T-helper 9 cell (primary cell): ENCODE data around the gene HIP1.
"Not testable (repeated sequence)": the region's sequence is repeated elsewhere in the genome, so short reads cannot be mapped to it uniquely, and the experiment has no call there.

Source experiments
- DNase-seq: peaks from one replicate; pipeline ENCODE4 v3.0.0-alpha.2; 2020

Gene HIP1

DNA sequence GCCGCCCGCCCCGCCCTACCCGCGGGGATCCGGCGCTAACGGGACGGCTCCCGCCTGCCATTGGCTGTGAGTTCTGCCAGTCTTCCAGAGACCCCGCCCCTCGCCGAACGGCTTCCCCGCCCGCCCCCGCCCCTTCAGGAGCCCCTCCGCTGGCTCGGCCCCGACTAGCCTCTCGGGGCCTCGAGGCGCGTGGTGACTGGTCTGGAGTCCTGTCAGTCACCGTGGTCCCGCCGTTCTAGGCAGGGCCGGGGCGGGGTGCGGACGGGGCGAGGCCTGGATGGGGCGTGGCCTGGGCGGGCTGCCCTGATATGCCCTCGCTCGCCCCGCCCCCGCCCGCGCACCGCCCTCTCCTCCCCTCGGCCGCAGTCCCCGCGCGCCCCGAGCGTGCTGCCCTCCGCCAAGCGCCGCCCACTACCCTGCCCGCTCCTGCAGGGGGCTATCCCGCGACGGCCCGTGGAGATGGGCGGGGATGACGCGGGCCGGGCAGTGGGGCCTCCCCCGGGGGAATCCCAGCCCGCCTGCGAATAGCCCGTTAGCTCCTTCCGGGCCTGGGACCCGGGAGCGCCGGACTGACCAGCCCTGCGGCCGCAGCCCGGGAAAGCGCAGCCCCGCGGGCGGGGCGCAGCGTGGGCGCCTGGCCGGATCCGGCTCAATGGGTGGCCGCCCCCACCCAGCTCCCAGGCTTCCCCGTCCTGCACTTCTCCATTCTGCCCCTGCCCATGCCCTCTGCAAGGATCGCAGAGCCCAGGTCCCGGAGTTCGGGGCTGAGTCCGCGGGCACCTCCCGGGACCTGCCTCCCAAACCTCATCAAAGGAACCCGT, 444 bp upstream of the HIP1 start:
- peak; percentile 100 for DNase-seq

DNA sequence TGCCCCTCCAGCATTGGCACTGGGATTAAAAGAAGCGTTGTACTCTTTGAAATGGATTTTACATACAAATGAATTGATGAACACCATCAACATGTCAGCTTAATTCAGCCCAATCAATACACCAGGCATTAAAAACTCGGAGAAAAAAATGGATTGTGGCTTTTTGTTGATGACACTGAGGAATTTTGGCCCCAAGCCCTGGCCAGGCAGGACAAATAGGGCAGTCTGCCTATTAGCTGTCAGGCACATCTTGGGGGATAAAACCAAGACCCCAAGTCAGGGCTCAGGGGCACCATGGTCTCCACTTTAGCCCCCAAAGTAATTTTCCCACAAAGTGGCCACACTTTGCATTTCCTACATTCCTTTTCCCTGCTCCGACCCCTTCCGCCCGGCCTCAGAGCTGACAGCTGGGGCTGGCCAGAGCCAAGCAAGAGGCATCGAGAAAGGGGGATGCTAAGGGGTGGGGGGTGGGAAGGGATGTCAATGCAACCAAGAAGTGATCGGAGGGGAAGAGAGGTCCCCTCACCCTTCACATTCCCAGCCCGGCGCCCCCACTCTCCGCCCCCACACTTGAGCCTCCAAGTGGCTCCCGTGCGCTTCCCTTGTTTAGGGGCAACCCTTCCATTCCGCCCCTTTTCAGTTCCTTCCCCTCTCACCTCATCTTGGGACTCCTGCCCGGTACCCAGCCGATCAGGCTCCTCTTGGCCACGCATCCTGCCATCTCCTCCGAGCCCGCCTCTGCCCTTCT, 711 bp downstream of the HIP1 start:
- peak; percentile 16 for DNase-seq

DNA sequence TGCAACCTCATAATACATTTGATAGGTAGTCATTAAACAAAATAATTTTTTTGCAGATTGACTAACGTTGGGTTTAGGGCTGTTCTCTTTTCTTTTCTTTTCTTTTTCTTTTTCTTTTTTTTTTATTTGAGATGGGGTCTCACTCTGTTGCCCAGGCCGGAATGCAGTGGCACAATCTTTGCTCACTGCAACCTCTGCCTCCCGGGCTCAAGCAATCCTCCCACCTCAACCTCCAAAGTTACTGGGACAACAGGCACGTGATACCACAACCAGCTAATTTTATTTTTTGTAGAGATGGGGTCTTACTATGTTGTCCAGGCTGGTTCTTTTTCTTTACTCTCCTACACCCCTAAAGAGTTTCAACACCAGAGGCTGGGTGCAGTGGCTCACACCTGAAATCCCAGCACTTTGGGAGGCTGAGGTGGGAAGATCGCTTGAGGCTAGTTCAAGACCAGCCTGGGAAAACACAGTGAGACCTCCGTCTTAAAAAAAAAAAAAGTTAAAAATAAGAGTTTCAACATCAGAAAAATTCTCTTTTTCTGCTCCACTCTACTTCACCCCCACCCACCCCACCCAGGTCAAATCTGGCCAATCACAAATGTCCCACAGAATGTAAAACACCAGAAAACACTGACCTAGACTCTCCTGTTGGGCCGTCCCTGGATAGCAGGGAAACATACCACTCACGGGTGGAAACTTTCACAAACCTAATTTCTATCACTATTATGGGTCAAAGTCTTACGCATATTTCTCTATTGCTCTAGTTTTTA, 3.0 kb downstream of the HIP1 start:
- no peak for DNase-seq

DNA sequence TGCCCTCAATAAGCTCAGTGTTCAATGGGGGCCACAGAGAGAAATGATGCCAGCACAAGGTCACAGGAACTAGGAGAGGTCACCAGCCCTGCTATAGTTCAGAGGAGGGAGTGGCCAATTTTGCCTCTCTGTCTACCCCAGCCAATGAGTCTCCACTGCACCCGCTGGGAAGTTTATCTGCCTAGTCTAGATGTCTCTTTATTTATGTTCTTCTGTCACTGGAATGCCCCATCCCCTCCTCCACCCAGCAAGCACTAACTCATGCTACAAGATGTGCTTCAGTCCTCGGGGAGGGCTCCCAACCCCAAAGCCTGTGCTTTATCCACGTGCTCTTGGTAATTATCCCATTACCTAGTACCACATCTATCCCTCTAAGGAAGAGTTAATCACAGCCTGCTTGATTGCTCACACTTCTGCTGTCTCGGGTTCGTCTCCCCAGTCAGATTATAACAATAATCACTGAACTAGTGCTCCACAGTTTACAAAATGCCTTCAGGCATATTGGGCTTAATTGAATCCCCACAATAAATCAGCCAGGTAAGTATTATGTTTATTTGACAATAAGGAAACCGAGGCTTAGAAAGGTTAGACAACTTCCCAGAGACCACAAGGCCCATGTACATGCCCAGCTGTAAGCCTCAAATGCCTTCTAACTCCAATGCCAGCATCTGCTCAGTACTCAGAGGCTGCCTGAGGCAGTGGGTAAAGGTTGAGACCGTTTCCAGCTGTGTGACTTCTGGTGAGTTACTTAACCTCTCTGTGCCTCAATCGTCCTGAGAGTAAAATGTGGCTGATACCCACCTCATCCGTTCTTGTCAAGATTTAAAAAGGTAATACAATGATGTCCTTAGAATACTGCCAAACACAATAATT, 3.9 kb downstream of the HIP1 start:
- no peak for DNase-seq

DNA sequence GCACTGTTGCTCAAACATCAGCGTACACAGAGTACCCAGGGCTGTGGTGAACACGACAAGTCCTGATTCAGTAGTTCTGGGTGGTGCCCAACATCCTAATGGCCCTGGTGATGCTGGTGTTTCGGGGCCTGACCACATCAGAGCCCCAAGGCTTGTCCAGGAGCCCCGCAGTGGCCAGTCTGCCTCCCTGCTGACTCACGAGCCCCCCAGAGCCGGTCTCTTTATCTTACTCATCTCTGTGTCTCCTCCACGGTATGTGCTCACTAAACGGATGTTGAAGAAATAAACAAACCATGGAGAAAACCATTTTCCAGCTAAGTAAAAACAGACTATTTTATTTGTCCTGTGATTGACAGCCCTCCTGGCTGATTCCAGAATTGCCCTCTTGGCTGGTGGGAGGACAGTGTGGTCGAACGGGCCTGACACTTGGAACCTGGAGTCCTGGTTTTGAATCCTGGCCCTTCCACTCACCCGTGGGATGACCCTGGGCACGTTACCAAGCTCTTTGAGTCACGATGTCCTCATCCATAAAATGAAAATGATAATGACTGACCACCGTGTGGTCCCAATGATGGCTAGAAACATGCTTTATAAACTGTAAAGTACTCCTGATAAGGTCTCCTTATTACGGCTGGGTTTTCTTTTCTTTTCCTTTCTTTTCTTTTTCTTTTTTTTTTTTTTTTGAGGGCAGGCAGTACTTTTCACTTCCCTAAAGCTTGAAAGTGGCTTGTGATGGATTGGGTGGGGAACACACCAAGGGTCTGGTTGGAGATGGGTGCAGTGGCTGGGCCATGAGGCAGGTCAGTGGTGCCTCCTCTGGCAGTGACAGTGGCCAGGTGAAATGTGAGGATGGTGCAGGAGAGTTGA, 5.7 kb downstream of the HIP1 start:
- DNase-seq = no peak

DNA sequence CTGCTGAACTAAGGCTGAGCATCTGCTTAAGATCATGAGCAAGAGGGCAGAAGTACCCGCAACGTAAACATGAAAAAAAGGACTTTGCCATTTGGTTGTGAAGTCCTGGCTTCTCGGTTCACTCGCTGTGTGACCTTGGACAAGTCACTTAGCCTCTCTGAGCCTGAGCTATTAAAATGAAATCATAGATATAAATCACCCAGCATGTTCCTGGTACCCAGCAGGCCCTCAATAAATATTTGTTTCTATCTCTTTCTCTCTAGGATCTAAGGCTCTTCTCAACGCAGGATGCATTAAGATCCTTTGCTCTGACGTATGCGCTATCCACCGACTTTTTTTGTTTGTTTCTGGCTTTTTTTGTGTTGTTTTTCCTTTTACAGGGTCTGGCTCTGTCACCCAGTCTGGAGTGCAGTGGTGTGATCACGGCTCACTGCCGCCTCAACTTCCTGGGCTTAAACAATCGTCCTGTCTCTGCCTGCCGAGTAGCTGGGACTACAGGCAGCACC, 6.7 kb downstream of the HIP1 start:
- no peak for DNase-seq

DNA sequence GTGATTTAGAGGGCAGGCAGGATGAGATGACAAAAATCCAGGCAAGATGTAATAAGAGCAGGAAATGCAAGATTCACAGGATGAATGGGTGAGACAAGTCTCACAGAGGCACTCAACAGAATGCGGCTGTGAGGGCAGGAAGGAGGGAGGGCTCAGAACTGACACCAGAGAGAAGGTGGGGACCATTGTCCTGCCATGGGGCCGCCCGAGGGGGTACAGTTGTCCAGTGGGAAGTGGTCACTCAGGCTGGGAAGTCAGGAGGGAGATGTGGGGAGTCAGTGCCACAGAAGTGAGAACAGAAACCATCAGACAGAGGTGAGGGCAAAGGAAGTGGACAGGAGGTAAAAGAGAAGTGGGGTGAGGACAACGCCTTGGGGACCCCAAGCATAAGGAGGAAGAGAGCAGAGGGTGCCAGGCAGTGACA, 8.9 kb downstream of the HIP1 start:
- DNase-seq = no peak

DNA sequence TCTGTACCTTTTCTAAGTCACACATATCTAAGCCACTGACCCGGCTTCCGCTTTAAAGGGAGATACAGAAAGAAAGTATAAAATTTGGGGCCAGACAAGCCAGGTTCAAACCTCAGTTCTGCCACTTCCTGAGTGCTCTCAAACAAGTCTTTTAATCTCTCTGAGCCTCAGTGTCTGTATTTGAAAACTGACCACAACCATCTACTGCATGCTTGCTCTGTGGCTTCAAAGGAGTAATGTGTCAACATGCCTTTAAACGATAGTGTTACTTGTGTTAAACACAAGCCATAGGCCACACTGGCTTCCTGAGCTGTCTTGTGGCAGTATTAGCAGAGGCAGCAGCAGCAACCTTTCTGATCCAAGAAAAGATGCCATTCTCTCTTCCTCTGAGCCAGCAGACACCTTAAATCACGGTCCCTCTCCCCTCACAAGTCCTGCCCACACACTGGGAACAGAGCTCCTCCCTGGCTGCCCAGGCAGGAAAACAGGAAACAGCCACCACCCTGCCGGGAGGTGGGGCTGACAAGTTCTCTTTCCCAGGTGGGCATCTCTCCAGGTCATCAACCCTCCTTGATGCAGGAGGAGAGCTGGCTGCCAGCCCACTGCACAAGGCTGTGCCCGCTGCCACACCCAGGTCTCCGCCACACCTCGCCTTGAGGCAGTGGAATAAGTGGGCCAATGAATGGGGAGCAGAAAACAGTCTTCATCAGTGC, 10.7 kb downstream of the HIP1 start:
- peak; percentile 25 for DNase-seq

DNA sequence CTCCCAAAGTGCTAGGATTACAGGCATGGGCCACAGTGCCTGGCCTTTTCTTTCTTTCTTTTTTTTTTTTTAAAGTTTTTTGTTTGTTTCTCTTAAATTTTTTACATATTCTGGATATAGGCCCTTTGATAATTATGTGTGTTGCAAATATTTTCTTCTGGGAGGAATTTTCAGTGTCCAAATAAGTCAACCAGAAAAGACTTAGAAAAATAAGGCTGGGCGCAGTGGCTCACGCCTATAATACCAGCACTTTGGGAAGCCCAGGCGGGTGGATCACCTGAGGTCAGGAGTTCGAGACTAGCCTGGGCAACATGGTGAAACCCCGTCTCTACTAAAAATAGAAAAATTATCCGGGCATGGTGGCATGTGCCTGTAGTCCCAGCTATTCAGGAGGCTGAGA, 11.4 kb downstream of the HIP1 start:
- not testable (repeated sequence) for DNase-seq

DNA sequence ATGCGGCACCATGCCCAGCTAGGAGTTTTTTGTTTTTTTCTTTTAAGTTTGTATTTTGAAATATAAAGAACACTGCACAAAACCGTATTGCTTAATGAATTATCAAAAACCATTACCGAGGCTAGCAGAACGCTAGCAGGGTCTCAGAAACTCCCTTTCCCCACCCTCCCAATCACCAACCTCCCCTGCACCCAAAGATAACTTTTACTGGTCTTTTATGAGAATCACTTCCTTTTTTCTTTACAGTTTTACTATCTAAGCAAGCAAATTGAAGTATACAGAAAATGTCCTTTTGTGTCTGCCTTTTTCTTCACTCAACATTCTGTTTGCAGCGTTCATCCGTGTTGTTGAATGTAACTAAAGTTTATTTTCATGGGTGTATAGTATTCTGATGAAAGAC, 13.4 kb downstream of the HIP1 start:
- no peak for DNase-seq

DNA sequence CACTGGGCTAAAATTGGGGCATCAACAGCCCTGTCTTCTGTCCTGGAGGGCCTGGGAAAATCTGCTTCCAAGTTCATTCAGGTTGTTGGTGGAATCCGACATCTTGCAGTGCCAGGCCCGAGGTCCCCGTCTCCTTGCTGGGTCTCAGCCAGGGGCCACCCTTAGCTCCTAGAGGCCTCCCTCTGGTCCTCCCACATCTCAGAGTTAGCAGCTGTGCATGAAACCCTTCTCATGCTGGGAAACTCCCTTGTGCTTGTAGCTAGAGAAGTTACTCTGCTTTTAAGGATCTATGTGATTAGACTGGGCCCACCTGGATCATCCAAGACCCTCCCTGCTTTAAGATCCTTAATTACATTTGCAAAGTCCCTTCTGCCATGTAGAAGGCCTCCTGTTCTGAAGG, 15.3 kb downstream of the HIP1 start:
- DNase-seq = no peak

DNA sequence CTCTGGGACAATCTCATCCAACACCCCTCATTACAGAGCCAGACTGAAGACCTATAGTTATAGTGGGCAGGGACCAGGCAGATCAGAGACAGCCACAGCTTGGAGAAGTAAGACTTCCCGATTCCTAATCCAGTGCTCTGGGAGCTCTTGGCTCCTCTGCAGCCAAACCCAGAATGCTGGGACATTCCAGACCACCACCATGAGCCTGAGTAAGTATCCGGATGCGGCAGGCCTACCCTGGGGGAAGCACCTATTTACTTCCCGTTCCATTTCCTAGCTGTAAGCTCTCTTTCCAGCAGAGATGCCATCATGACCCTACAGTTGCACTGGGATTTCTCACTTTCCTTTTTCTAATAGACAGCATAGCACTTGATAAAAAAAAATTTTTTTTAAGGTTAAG, 16.4 kb downstream of the HIP1 start:
- DNase-seq = no peak

DNA sequence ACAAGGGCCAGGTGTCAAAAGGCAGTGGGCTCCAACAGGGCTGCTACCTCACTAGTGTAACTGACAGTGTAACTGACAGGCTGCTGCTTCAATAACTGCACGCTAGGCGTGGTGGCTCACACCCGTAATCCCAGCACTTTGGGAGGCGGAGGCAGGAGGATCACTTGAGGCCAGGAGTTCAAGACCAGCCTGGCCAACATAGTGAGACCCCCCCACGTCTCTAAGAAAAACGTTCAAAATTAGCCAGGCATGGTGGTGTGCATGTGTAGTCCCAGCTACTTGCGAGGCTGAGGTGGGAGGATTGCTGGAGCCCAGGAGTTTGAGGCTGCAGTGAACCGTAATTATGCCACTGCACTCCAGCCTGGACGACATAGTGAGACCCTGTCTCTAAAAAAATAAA, 16.8 kb downstream of the HIP1 start:
- not testable (repeated sequence) for DNase-seq

DNA sequence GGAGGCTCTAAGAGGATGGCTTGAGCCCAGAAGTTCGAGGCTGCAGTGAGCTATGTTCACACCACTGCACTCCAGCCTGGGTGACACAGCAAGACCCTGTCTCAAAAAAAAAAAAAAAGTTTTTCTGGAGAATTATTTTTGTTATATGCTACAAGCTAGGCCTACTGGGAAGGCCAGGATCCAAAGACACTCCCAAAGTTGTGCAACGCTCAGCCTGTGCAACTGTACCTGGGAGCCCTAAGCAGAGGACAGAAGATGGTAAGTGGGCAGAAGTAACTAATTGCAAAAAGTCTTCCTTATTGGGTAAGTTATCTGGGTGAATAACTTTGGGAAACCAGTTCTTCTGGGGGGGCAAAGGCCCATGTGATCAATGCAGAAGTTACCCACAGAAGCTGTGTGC, 17.3 kb downstream of the HIP1 start:
- no peak for DNase-seq

DNA sequence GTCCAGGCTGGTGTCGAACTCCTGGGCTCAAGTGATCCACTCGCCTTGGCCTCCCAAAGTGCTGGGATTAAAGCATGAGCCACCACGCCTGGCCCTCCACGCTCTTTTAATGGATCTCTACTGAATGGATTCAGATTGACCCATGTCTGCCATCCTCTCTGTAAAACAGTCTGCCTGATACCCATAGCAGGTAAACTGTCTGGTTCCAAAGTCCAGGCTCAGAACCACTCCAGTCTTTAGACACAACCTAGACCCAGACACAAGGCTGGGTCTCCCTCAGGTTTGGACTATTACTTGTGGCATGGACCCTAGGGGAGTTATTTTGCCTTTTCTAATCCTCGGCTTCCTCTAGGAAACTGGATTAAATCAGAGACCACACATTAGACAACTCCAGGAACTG, 19.1 kb downstream of the HIP1 start:
- DNase-seq = no peak

DNA sequence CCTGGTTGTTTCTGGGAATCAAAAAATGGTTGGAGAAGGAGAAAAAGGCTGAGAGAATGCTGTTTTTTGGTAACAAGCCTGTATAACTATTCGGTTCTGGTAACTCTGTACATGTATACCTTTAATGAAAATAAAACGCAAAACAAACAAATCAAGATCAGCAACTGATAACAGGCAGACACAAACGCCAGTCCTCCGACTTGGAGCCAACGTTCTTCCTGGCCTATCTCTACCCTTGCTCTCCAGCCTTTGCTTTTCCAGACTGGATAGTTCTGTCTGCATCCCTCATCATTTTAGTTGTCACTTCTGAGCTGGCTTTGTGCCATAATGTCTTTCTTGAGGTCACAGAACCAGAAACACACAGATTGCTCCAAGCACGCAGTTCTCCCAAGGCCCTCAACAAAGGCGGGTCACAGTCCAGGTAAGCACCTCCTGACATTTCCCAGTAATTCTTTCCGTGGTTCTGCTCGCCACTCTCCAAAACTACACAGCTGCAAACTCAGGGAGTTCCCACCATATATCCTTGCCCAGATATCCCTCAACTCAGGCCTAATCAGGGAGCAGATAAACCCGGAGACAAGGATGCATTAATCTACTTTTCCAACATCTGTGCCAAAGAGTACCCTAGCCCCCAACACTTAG, 20.2 kb downstream of the HIP1 start:
- no peak for DNase-seq

DNA sequence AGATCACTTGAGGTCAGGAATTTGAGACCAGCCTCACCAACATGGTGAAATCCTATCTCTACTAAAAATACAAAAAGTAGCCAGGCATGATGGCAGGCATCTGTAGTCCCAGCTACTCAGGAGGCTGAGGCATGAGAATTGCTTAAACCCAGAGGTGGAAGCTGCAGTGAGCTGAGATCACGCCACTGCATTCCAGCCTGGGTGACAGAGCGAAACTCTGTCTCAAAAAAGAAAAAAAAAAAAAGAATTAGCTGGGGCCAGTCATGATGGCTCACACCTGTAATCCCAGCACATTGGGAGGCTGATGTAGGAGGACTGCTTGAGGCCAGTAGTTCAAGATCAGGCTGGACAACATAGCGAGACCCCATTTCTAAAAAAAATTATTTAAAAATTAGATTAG, 21.0 kb downstream of the HIP1 start:
- DNase-seq = not testable (repeated sequence)

DNA sequence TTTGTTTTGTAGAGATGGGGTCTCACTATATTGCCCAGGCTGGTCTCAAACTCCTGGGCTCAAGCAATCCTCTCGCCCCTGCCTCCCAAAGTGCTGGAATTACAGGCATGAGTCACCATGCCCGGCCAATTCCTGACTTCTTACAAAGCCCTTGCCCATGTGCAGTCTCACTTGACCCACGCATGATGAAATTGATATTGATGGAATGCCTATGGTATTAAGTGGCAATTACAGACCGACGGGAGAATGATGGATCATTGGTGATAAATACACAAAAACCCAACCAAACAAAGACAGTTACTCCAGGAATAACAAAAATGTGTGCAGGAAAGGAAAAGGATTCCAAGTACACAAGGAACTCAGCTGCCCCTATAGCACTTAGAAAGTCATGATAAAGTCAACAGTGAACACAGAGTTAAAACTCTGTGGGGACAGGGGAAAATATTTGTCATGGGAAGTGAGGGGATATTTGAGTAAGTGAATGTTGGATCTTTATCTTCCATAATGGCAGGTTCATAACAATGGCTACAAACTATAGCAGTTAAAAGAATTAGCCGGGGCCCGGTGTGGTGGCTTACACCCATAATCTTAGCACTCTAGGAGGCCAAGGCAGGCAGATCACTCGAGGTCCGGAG, 21.6 kb downstream of the HIP1 start:
- no peak for DNase-seq

DNA sequence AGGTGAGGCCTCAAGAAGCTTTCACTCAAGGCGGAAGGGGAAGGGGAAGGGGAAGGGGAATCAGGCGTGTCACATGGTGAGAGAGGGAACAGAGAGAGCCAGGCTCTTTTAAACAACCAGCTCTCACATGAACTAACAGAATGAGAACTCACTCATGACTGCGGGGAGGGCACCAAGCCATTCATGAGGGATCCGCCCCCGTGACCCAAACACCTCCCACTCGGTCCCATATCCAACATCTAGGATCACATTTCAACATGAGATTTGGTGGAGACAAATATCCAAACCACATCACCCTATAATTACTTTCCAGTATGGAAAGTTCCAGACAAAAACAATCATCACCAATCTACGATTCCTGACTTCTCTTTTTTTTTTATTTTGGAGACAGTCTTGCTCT, 22.9 kb downstream of the HIP1 start:
- no peak for DNase-seq
